Prostate gland (tissue), 2 donors: ENCODE data around the gene SETBP1. TPM values are rescaled to one million over a fixed set of nuclear protein-coding genes. Genes with fewer than 3 reads are reported as not detected.
"Not testable (repeated sequence)": the region's sequence is repeated elsewhere in the genome, so short reads cannot be mapped to it uniquely, and the experiment has no call there.

Experiments used
- DNase-seq: peaks from one replicate; pipeline ENCODE4 v3.0.0-alpha.2; 2019; ENCODE audit warnings: low spot score
- H3K27ac ChIP-seq, 2 donors: fragments of 200-600 bp; sonication (generic); 2 replicates each; pipeline ENCODE4 v1.5.1; 2017 to 2019
- H3K27me3 ChIP-seq: fragments of 200-600 bp; sonication (generic); replicated peaks from 2 replicates; pipeline ENCODE4 v1.5.1; 2019; ENCODE audit not compliant: insufficient read depth
- H3K36me3 ChIP-seq, 2 donors: fragments of 200-600 bp; sonication (generic); 1 replicate in 1 of 2; 2 replicates in 1 of 2; pipeline versions ENCODE4 v1.5.1 to v1.8.1; 2017 to 2019
- H3K4me1 ChIP-seq: fragments of 200-600 bp; sonication (generic); replicated peaks from 2 replicates; pipeline ENCODE4 v1.5.1; 2019
- H3K4me3 ChIP-seq, 2 donors: fragments of 200-600 bp; sonication (generic); 2 replicates each; pipeline ENCODE4 v1.5.1; 2017 to 2019
- H3K9me3 ChIP-seq: fragments of 200-600 bp; sonication (generic); 2 replicates; pipeline ENCODE4 v1.5.1; 2017
- POLR2A ChIP-seq: fragments of 450-650 bp; IDR thresholded peaks from one replicate; pipeline ENCODE4 v1.6.1; 2016; ENCODE audit warnings: antibody characterized with exemption, mild to moderate bottlenecking
- POLR2AphosphoS5 ChIP-seq: sonication (generic); formaldehyde crosslinking; IDR thresholded peaks from one replicate; pipeline ENCODE4 v1.6.1; 2017; ENCODE audit warnings: antibody characterized with exemption
- WGBS: methylation state at CpG from one replicate; pipeline ENCODE4 v1.1.5; 2018; 5-methylcytosine and 5-hydroxymethylcytosine counted together
- intact Hi-C: fragments of 100-400 bp; cut with DNase I; formaldehyde crosslinking; loops from one replicate; pipeline ENCODE4 v1.14.2; 2022
- total RNA-seq, 2 donors: library from RNA; depleted of rRNA; stranded (reverse); fragments of >200 nt; gene quantifications; one replicate each; pipeline ENCODE4 v1.1.0, GENCODE V29; 2016
- TF ChIP-seq, protein P1 (sequence below), 4 experiments: fragments of 200-600 bp in 2 of 4; fragments of 450-650 bp in 2 of 4; sonication (generic) in 2 of 4; IDR thresholded peaks; 1 replicate in 3 of 4; 2 replicates in 1 of 4; pipeline ENCODE4 v1.5.1; 2016 to 2019; ENCODE audit warnings: antibody characterized with exemption in 4 of 4, mild to moderate bottlenecking in 2 of 4, moderate library complexity in 2 of 4

SETBP1 gene
- total RNA-seq, 2 donors from 2014 or later = 28.4 to 45.1 TPM

DNA sequence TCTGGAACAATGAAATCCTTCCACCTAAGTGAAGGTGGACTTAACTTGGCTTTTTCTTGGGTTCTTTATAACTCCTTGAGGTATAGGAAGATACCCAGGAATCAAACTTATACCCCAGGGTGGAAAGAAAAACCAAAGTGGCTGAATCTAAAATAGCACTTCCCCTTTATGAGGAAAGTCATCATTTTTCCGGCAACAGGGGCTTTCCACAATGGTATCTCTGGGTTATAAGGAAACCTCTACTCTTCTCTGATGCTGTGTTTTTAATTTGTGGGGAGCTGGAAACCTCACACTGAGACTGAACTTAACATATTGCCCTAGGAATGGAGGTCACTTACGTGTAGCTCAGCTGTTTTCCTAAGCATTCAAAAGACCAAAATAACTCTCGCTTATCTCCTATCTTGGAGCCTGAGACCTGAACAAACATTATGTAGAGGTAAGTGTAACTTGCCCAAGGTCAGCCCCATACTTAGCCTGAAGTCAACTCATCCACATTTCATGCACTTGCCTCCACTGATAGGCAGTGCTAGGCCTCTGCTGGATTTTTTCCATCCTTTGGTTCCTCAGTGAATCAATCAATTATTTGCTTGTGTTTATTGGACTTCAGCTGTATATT is 117.9 kb downstream of the SETBP1 start:
- TF ChIP-seq POLR2AphosphoS5 = no peak
- no peak for TF ChIP-seq POLR2A
- TF ChIP-seq, protein P1, sequence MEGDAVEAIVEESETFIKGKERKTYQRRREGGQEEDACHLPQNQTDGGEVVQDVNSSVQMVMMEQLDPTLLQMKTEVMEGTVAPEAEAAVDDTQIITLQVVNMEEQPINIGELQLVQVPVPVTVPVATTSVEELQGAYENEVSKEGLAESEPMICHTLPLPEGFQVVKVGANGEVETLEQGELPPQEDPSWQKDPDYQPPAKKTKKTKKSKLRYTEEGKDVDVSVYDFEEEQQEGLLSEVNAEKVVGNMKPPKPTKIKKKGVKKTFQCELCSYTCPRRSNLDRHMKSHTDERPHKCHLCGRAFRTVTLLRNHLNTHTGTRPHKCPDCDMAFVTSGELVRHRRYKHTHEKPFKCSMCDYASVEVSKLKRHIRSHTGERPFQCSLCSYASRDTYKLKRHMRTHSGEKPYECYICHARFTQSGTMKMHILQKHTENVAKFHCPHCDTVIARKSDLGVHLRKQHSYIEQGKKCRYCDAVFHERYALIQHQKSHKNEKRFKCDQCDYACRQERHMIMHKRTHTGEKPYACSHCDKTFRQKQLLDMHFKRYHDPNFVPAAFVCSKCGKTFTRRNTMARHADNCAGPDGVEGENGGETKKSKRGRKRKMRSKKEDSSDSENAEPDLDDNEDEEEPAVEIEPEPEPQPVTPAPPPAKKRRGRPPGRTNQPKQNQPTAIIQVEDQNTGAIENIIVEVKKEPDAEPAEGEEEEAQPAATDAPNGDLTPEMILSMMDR (IDR thresholded peaks at IDR 0.05) = no peak
- Histone ChIP-seq H3K36me3 (no peaks in the 10 kb centered on the region), H3K4me3 (no peak overlapping the region), H3K27ac (no peak overlapping the region), H3K9me3 (no peaks in the 10 kb centered on the region), H3K27me3 (no peaks in the 10 kb centered on the region), H3K4me1 (no peaks in the 10 kb centered on the region)
- DNase-seq = no peak
- intact Hi-C loops = no loop called here
- 89% methylated on average over 3 of the region's 3 CpGs for WGBS

DNA sequence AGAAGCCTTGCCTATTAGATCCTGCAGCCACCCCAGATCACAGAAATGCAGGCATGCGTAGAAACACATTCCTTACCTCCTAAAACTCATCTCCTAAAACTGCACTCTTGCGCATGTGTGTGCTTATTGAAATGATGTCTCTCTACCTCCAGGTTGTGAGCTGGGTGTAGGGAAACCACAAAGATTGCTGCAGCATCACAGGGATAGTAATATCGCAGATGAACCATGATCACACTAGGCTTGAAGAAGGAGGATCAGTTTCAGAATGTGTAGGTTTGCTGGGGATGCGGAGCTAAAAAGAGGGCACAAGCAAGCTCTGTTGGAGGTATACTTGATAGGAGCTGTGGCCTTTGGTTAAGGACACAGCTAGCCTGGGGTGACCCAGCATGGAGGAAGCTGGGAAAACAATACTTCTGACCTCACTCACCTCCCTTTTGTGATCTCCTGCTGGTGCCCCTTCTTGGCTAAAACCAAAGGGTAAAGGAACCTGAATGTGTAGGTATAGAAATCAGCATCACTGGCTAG is 118.8 kb downstream of the SETBP1 start:
- Histone ChIP-seq H3K4me1 (no peaks in the 10 kb centered on the region), H3K36me3 (no peaks in the 10 kb centered on the region), H3K9me3 (no peaks in the 10 kb centered on the region), H3K4me3 (no peak overlapping the region), H3K27ac (no peak overlapping the region), H3K27me3 (no peaks in the 10 kb centered on the region)
- no peak for DNase-seq
- intact Hi-C loops = no loop called here
- TF ChIP-seq POLR2AphosphoS5 = no peak
- TF ChIP-seq, protein P1 (IDR thresholded peaks at IDR 0.05) = no peak
- no peak for TF ChIP-seq POLR2A
- WGBS = over 99% methylated on average over 4 of the region's 4 CpGs

- no peak overlapping the region for H3K27ac ChIP-seq
- 46% methylated on average over 1 of the region's 1 CpG for WGBS
- H3K27me3 ChIP-seq = no peaks in the 10 kb centered on the region
- no peak for DNase-seq
- H3K4me3 ChIP-seq = no peak overlapping the region
- H3K36me3 ChIP-seq = no peaks in the 10 kb centered on the region
- intact Hi-C loops = loop anchor here (5.0 kb wide), 1 partner anchor 118 kb away; the partner anchor contains the start of gene SETBP1
- TF ChIP-seq POLR2A = no peak
- TF ChIP-seq POLR2AphosphoS5 = no peak
- TF ChIP-seq, protein P1 (IDR thresholded peaks at IDR 0.05) = no peak
- H3K9me3 ChIP-seq = no peaks in the 10 kb centered on the region
- H3K4me1 ChIP-seq = no peaks in the 10 kb centered on the region
Measured at GRCh38 chr18:44799907-44800421, 119.3 kb downstream of the SETBP1 start.

DNA sequence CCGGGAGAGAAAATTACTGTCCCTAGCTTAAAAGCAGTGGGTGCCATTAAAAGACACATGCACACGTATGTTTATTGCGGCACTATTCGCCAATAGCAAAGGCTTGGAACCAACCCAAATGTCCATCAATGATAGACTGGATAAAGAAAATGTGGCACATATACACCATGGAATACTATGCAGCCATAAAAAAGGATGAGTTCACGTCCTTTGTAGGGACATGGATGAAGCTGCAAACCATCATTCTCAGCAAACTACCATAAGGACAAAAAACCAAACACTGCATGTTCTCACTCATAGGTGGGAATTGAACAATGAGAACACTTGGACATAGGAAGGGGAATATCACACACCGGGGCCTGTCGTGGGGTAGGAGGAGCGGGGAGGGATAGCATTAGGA is 120.1 kb downstream of the SETBP1 start:
- not testable (repeated sequence) for H3K4me1 ChIP-seq, DNase-seq, H3K27ac ChIP-seq, H3K27me3 ChIP-seq, H3K9me3 ChIP-seq, H3K36me3 ChIP-seq, H3K4me3 ChIP-seq
- 94% methylated on average over 8 of the region's 8 CpGs for WGBS
- intact Hi-C loops = loop anchor here (5.0 kb wide), 1 partner anchor 118 kb away; the partner anchor contains the start of gene SETBP1

GRCh38 chr18:44801781-44802180 is 121.1 kb downstream of the SETBP1 start:
- DNase-seq = no peak
- WGBS = 46% methylated on average over 2 of the region's 2 CpGs
- H3K27me3 ChIP-seq = no peaks in the 10 kb centered on the region
- H3K27ac ChIP-seq = peak overlapping the region; percentile 70 to 78
- intact Hi-C loops = loop anchor here (5.0 kb wide), 1 partner anchor 119 kb away; the partner anchor contains the start of gene SETBP1
- no peaks in the 10 kb centered on the region for H3K36me3 ChIP-seq
- H3K4me1 ChIP-seq = no peaks in the 10 kb centered on the region
- no peak for TF ChIP-seq POLR2A
- TF ChIP-seq, protein P1 (IDR thresholded peaks at IDR 0.05) = no peak
- no peak overlapping the region for H3K4me3 ChIP-seq
- H3K9me3 ChIP-seq = no peaks in the 10 kb centered on the region
